GM23338 (cell line): ENCODE results near the gene SLC9A9. TPM values are rescaled to one million over a fixed set of nuclear protein-coding genes. Genes with fewer than 3 reads are reported as not detected.

ENCODE experiments used
- ATAC-seq: fragments of 200-7000 bp; cut with Tn5 transposase; 3 replicates; pipeline ENCODE4 v1.9.1; 2020
- DNase-seq: peaks from one replicate; pipeline ENCODE4 v3.0.0-alpha.2; 2015; ENCODE audit warnings: low spot score
- H2AFZ ChIP-seq: fragments of 200-600 bp; sonication (generic); 2 replicates; pipeline ENCODE4 v1.8.0; 2016; ENCODE audit warnings: antibody characterized with exemption, mild to moderate bottlenecking, moderate library complexity
- H3F3A ChIP-seq: fragments of 200-600 bp; sonication (generic); replicated peaks from 2 replicates; pipeline ENCODE4 v1.8.0; 2017; ENCODE audit warnings: antibody characterized with exemption, mixed run types, low read depth
- H3K27ac ChIP-seq: fragments of 200-600 bp; sonication (generic); 2 replicates; pipeline ENCODE4 v1.6.1; 2016; ENCODE audit warnings: low read depth
- H3K27me3 ChIP-seq: fragments of 200-600 bp; sonication (generic); 2 replicates; pipeline ENCODE4 v1.8.0; 2016; ENCODE audit warnings: mild to moderate bottlenecking, mixed run types, moderate library complexity; ENCODE audit not compliant: insufficient read depth
- H3K36me3 ChIP-seq: fragments of 200-600 bp; sonication (generic); 2 replicates; pipeline ENCODE4 v1.8.0; 2016; ENCODE audit warnings: mild to moderate bottlenecking; ENCODE audit not compliant: insufficient read depth
- H3K4me1 ChIP-seq: fragments of 200-600 bp; sonication (generic); 2 replicates; pipeline ENCODE4 v1.8.0; 2016; ENCODE audit warnings: mild to moderate bottlenecking, moderate library complexity; ENCODE audit not compliant: insufficient read depth
- H3K4me2 ChIP-seq: fragments of 200-600 bp; sonication (generic); 2 replicates; pipeline ENCODE4 v1.7.1; 2017; ENCODE audit warnings: mixed run types
- H3K4me3 ChIP-seq: fragments of 200-600 bp; sonication (generic); 2 replicates; pipeline ENCODE4 v1.6.1; 2016; ENCODE audit warnings: mixed run types
- H3K79me2 ChIP-seq: fragments of 200-600 bp; sonication (generic); replicated peaks from 2 replicates; pipeline ENCODE4 v1.8.0; 2017; ENCODE audit warnings: mild to moderate bottlenecking; ENCODE audit not compliant: insufficient read depth
- H3K9me2 ChIP-seq: fragments of 200-600 bp; sonication (generic); 2 replicates; pipeline ENCODE4 v1.8.0; 2017; ENCODE audit not compliant: insufficient read depth
- H4K20me1 ChIP-seq: fragments of 200-600 bp; sonication (generic); replicated peaks from 2 replicates; pipeline ENCODE4 v1.8.0; 2017; ENCODE audit warnings: mild to moderate bottlenecking; ENCODE audit not compliant: insufficient read depth
- H3K27ac Mint-ChIP-seq: 2 replicates; pipeline ENCODE4 v1.8.0; 2020; ENCODE audit warnings: inconsistent platforms, mild to moderate bottlenecking, moderate library complexity, mixed read lengths
- H3K27me3 Mint-ChIP-seq: 3 replicates; pipeline ENCODE4 v1.8.0; 2022; ENCODE audit warnings: low read depth, mild to moderate bottlenecking, moderate library complexity, mixed read lengths, inconsistent platforms; ENCODE audit not compliant: insufficient read depth, poor library complexity
- H3K36me3 Mint-ChIP-seq: 3 replicates; pipeline ENCODE4 v1.8.0; 2021; ENCODE audit warnings: low read depth, mild to moderate bottlenecking, inconsistent platforms, moderate library complexity, mixed read lengths
- H3K4me1 Mint-ChIP-seq: 3 replicates; pipeline ENCODE4 v1.8.0; 2020; ENCODE audit warnings: mild to moderate bottlenecking, inconsistent platforms, mixed read lengths
- H3K4me3 Mint-ChIP-seq: 3 replicates; pipeline ENCODE4 v1.8.0; 2021; ENCODE audit warnings: moderate library complexity, mild to moderate bottlenecking, inconsistent platforms, mixed read lengths
- H3K9me3 Mint-ChIP-seq: 3 replicates; pipeline ENCODE4 v1.8.0; 2020; ENCODE audit warnings: moderate library complexity, mild to moderate bottlenecking, inconsistent platforms, mixed read lengths
- ETS1 ChIP-seq: IDR thresholded peaks from 2 replicates; pipeline ENCODE4 v1.6.1; 2016; ENCODE audit warnings: antibody characterized with exemption
- EZH2 ChIP-seq: fragments of 200-600 bp; sonication (generic); IDR thresholded peaks from one replicate; pipeline ENCODE4 v1.8.0; 2017; ENCODE audit warnings: antibody characterized with exemption, mild to moderate bottlenecking, low read depth; ENCODE audit not compliant: unreplicated experiment
- EZH2phosphoT487 ChIP-seq: fragments of 200-600 bp; sonication (generic); IDR thresholded peaks from one replicate; pipeline ENCODE4 v1.8.1; 2018; ENCODE audit warnings: antibody characterized with exemption; ENCODE audit not compliant: unreplicated experiment
- JUNB ChIP-seq: IDR thresholded peaks from one replicate; pipeline ENCODE4 v1.6.1; 2016; ENCODE audit warnings: antibody characterized with exemption; ENCODE audit not compliant: unreplicated experiment
- NANOG ChIP-seq: IDR thresholded peaks from 2 replicates; pipeline ENCODE4 v1.6.1; 2016; ENCODE audit warnings: antibody characterized with exemption, borderline replicate concordance
- REST ChIP-seq: IDR thresholded peaks from one replicate; pipeline ENCODE4 v1.6.1; 2018; ENCODE audit warnings: antibody characterized with exemption; ENCODE audit not compliant: unreplicated experiment
- STAT1 ChIP-seq: IDR thresholded peaks from one replicate; pipeline ENCODE4 v1.6.1; 2016; ENCODE audit warnings: antibody characterized with exemption; ENCODE audit not compliant: unreplicated experiment
- ZNF114 ChIP-seq: fragments of 250-450 bp; sonication (Bioruptor Pico); IDR thresholded peaks from 2 replicates; pipeline ENCODE4 v1.5.0; 2020; ENCODE audit warnings: mild to moderate bottlenecking, moderate library complexity
- ZNF331 ChIP-seq: fragments of 250-450 bp; sonication (Bioruptor Pico); IDR thresholded peaks from 2 replicates; pipeline ENCODE4 v1.5.0; 2020; ENCODE audit warnings: low read depth, mild to moderate bottlenecking, moderate library complexity
- polyA plus RNA-seq: library from polyadenylated mRNA; unstranded; fragments of >200 nt; fragmentation: Nextera tagmentation; extraction: Ambion mirVana; gene quantifications from 2 replicates; pipeline ENCODE4 v1.2.1, GENCODE V29; 2016
- total RNA-seq: library from RNA; depleted of rRNA; stranded (reverse); fragments of >200 nt; shearing (Covaris generic); gene quantifications from 2 replicates; pipeline ENCODE4 v1.2.3, GENCODE V29; 2014
- TF ChIP-seq, protein P1 (sequence below), 2 experiments: fragments of 200-600 bp in 1 of 2; sonication (generic) in 1 of 2; conservative IDR thresholded peaks; 2 replicates each; pipeline versions ENCODE4 v1.5.1 to v1.6.1; 2016 to 2017; ENCODE audit warnings: antibody characterized with exemption in 2 of 2, low read depth in 2 of 2, mild to moderate bottlenecking in 2 of 2, moderate library complexity in 1 of 2

SLC9A9 gene
- total and polyA plus RNA-seq, 2 experiments from 2014 or later = 1.3 to 1.6 TPM

GRCh38 chr3:143658116-143658515 lies 190.2 kb downstream of the SLC9A9 start (continued):
- TF ChIP-seq, protein P1, sequence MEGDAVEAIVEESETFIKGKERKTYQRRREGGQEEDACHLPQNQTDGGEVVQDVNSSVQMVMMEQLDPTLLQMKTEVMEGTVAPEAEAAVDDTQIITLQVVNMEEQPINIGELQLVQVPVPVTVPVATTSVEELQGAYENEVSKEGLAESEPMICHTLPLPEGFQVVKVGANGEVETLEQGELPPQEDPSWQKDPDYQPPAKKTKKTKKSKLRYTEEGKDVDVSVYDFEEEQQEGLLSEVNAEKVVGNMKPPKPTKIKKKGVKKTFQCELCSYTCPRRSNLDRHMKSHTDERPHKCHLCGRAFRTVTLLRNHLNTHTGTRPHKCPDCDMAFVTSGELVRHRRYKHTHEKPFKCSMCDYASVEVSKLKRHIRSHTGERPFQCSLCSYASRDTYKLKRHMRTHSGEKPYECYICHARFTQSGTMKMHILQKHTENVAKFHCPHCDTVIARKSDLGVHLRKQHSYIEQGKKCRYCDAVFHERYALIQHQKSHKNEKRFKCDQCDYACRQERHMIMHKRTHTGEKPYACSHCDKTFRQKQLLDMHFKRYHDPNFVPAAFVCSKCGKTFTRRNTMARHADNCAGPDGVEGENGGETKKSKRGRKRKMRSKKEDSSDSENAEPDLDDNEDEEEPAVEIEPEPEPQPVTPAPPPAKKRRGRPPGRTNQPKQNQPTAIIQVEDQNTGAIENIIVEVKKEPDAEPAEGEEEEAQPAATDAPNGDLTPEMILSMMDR (conservative IDR thresholded peaks at IDR 0.05; ENCODE audit: low read depth in 2 of 2) = no peak
- no peak for TF ChIP-seq STAT1

- H3F3A ChIP-seq = no peaks in the 10 kb centered on the region
- peaks cover 18% of the 10 kb centered on the region for H3K4me1 Mint-ChIP-seq
Observed at GRCh38 chr3:143657391-143657790, 190.9 kb downstream of the SLC9A9 start.

GRCh38 chr3:143654906-143655305 lies 193.4 kb downstream of the SLC9A9 start:
- Mint-ChIP-seq H3K27ac (no peak overlapping the region; the same call in 1 of the 2 replicates), H3K9me3 (no peaks in the 10 kb centered on the region; the same call in 2 of the 3 replicates), H3K36me3 (no peaks in the 10 kb centered on the region), H3K4me1 (peaks cover 30% of the 10 kb centered on the region), H3K4me3 (no peak overlapping the region), H3K27me3 (peaks cover 2% of the 10 kb centered on the region)
- Histone ChIP-seq H3K79me2 (no peaks in the 10 kb centered on the region), H3K27me3 (no peaks in the 10 kb centered on the region), H2AFZ (no peak overlapping the region), H4K20me1 (no peaks in the 10 kb centered on the region), H3K9me2 (peaks cover 11% of the 10 kb centered on the region), H3K27ac (no peak overlapping the region), H3K4me1 (peaks cover 27% of the 10 kb centered on the region), H3K36me3 (no peaks in the 10 kb centered on the region), H3F3A (no peaks in the 10 kb centered on the region), H3K4me3 (no peak overlapping the region), H3K4me2 (no peak overlapping the region)
- ATAC-seq (no peak), DNase-seq (no peak)
- no peak for TF ChIP-seq EZH2
- TF ChIP-seq JUNB = no peak
- TF ChIP-seq STAT1 = no peak
- no peak for TF ChIP-seq ZNF114 (CRISPR knock-in tag)
- TF ChIP-seq REST = no peak
- no peak for TF ChIP-seq NANOG
- TF ChIP-seq ZNF331 (CRISPR knock-in tag) = no peak
- TF ChIP-seq ETS1 = no peak
- no peak for TF ChIP-seq EZH2phosphoT487

More at GRCh38 chr3:143657391-143657790, 190.9 kb downstream of the SLC9A9 start:
- no peak for TF ChIP-seq EZH2
- TF ChIP-seq, protein P1 (conservative IDR thresholded peaks at IDR 0.05; ENCODE audit: low read depth in 2 of 2) = no peak
- no peak for TF ChIP-seq NANOG
- Histone ChIP-seq H3K27me3 (no peaks in the 10 kb centered on the region), H4K20me1 (no peaks in the 10 kb centered on the region), H3K36me3 (no peaks in the 10 kb centered on the region), H2AFZ (no peak overlapping the region), H3K9me2 (peaks cover 11% of the 10 kb centered on the region), H3K27ac (no peak overlapping the region), H3K79me2 (no peaks in the 10 kb centered on the region), H3K4me2 (no peak overlapping the region), H3K4me3 (no peak overlapping the region), H3K4me1 (peaks cover 27% of the 10 kb centered on the region)
- peaks cover 11% of the 10 kb centered on the region for H3K9me3 Mint-ChIP-seq
- peaks cover 11% of the 10 kb centered on the region for H3K36me3 Mint-ChIP-seq
- peaks cover 2% of the 10 kb centered on the region for H3K27me3 Mint-ChIP-seq
- H3K4me3 Mint-ChIP-seq = no peak overlapping the region
- no peak overlapping the region for H3K27ac Mint-ChIP-seq
- DNase-seq = no peak
- no peak for ATAC-seq
